Cerebellar nuclear complex (tissue), 1 donor: Measurements from ENCODE around the gene MIOX.

Experiments
- DNase-seq, 2 experiments: peaks; one replicate each; lab custom pipeline; 2025; lab: John Stamatoyannopoulos, UW

Gene MIOX

DNA sequence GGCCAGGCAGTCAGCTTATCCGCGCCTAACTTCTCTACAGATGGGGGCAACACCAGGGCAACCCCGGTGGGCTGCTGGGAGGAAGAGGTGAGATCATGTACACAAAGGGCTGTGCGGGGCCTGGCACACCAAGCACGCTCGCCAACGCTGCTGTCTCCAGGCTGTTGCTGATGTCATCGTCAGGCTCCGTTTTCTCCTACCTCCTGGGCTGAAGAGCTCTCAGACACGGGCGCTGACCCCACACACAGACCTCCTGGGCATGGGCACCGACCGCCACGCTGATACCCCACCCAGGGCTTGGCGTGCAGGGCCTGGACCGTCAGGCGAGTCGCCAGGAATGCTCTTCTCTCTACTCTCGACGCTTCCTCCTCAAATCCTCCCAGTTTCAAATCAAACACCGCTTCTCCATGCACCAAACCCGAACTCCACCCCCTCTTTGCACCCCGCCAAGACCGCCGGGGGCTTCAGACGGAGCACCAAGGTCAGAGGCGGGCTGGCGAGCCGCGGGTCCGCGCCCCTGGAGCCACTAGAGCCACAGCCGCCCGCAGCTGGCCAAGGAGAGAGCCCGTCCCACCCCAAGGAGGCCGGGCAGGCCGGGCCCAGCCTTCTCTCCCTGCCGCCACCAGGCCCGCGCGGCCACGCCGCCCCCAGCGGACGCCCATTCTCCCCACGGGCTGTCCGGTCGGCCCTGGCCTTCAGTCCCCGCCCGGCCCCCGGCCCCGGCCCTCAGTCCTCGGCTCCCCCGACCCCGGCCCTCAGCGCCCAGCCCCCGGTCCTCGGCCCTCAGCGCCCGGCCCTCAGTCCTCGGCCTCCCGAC lies 12.6 kb upstream of the MIOX start:
- no peak for DNase-seq

DNA sequence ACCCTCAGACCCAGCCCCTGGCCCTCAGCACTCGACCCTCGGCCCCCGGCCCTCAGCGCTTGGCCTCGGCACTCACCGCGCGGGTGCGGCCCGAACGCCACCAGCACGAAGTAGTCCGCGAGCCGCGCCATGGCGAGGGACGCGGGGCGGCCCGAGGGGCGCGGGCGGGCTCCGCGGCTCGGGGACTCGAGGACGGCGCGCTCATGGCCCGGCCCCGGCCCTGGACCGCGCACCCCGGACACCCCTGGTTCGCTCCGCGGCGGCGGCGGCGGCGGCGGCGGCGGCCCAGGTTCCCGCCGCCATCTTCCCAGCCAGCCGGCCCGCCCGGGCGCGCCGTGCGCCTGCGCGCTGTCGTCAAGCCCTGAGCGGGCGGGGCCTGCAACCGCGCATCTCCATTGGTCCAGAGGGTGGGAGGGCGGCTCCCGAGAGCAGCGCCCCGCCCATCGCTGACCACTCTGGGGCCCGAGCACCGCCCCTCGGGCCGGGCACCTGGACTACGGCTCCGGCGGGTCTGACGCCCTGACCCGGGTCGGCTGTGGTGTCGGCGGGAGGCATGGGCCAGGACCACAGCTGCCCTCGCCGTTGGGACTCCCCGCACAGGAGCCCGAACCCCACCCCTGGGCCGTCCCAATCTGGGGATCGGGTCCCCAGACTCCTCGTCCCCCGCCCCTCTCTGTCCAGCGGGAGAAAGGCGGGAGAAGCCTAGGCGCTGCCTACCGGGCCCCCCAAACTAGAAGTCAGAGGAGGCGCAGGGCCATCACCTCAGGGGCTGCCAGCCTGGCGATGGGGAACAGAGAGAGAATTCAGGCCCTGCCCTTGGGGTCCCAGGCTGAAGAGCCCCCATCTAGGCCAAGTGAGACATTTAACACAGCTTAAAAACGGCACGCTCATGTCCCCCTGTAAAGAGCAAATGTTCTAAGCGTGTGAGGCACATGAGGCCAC lies 11.7 kb upstream of the MIOX start, which contains the start of gene SBF1:
SBF1 (minus strand) TSS at position 326 of the 942 bp plus-strand sequence; CDS start at position 131, 195 bp downstream.
- DNase-seq, result peak; percentile 52 to 64

DNA sequence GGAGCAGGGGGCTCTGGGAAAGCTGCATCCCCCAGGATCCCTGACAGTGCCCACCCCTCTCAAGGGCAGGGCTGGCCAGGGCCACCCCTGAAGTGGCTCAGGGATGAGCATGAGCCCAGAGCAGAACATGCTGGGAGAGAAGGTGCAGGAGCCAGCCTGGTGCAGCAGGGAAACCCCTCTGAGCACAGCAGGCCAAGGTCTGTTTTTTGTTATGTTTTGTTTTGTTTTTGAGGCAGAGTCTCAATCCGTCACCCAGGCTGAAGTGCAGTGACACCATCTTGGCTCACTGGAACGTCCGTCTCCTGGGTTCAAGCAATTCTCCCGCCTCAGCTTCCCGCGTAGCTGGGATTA lies 11.0 kb upstream of the MIOX start:
- no peak for DNase-seq

DNA sequence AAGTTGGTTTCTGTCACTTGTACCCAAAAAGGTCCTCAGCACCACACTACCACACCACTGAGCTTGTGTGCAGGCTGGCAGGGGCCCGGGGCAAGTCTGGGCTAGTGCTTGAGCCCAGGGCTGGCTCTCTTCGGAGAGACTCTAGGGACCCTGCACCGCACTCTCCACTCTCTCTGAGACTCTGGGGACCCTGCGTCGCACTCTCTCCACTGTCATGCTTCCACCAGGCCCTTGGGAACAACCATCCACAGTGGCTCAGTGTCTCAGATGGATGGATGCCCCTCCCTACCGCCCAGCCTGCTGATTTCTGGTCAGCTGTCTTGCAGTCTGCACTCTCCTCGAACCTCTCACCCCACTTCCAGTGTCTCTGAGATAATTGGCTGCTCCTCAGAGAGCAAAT lies 9.8 kb upstream of the MIOX start:
- DNase-seq, result no peak

DNA sequence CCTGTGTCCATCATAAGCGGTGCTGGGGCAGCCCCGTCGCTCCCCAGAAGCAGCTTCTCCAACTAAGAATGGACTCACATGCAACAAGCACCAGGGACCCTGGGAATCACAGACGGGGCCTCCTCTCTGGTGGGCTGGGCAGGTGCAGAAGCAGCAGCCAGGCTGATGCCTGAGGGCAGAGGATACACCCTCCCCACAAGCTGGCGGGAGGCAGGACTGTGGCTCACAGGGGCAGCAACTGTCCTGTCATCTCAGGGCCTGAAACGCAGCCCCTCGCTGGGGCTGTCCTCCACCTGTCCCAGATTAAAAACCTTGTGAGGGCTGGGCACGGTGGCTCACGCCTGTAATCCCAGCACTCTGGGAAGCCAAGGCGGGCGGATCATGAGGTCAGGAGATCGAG lies 8.7 kb upstream of the MIOX start:
- DNase-seq, result no peak

DNA sequence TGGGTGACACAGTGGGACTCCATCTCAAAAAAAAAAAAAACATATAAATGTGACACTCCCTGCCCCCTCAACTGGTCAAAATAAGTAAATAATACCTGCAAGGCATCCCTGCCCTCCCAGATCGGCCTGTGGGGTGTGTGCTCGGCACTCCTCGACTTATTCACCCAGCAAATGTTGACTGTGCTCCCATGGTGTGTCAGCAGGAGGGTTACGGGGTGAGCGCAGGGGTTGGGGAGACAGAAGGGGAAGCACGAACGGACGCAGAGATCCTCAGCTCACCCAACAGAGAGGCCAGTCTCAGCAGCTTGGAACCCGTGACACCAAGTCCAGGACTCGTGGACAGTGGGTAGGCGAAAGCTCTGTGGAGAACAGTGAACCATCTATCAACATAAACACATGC lies 6.9 kb upstream of the MIOX start:
- DNase-seq, result no peak

DNA sequence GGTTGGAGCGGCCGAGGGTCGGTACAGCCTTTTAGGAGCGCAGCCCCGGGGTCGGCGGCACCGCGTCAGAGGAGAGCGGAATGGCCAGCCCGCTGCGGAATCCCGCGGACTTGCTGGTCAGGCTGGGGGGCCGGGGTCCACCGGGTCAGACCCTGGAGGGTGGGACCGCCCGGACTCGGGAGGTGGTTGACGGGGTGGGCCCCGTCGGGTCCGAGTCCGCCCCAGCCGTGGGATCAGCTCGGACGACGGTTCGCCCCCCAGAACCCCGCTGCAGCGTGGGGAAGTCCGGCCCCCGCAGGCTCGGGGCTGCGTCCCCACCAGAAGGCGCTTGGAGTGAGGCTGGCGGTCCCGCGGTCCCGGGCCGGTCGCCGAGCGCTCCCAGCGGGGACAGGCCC lies 5.6 kb upstream of the MIOX start:
- no peak for DNase-seq

DNA sequence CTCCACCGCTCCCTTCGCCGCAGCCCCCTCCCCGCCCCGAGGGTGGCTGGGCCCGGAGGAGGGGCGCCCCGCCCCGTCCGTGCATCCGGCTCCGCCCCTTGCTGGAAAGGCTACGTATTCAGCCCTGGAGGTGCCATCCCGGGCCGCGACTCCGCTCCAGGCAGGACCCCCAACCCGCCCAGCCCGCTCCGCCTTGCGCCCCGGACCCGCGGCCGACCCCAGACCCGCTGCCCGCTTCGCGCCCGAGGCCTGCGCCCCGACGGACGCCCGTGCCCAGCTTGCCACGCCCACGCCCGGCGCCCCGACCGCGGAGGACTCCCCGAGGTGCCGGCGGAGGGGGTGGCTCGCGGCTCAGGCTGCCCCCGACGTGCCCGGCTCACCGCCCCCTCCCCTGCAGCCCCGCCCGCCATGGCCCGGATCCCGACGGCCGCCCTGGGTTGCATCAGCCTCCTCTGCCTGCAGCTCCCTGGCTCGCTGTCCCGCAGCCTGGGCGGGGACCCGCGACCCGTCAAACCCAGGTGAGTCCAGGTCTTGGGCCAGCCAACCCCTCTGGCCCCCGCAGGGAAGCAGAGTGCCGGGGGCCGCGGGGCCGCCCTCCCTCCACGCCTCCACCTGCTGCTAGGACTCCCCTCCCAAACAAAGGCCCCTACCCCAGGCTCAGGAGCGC lies 5.1 kb upstream of the MIOX start, which contains the start of gene ADM2:
ADM2 (plus strand) TSS at position 104 of the 667 bp plus-strand sequence; CDS start at position 409, 305 bp downstream.
- no peak for DNase-seq

DNA sequence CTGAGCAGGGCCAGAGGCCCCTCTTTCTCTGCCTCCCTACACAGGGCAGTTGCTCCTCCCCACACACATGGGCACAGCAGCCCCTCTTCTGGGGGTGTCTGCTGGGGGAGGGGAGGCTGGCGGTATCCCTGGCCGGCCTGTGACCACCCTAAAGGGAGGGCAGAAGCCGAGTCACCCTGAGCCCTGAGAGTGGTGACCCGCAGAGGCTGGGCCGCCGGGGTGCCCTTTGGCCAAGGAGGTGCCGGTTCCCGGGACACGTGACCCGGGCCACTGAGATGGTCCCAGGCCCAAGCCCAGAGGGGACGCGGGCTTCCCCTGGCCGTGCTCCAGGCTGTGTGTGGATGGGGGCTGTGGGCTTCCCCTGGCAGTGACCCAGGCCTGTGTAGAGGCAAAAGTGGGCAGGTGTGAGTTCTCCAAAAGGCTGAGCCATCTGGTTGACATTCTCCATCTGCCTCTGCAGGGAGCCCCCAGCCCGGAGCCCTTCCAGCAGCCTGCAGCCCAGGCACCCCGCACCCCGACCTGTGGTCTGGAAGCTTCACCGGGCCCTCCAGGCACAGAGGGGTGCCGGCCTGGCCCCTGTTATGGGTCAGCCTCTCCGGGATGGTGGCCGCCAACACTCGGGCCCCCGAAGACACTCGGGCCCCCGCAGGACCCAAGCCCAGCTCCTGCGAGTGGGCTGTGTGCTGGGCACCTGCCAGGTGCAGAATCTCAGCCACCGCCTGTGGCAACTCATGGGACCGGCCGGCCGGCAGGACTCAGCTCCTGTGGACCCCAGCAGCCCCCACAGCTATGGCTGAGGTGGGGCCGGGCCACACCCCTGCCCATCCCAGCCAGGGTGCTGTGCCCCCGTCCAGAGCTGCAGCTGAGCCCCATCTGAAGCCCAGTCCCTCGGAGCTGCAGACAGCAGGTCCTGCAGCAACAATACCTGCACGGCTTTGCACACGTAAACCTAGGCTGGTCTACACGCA lies 4.3 kb upstream of the MIOX start:
- no peak for DNase-seq

DNA sequence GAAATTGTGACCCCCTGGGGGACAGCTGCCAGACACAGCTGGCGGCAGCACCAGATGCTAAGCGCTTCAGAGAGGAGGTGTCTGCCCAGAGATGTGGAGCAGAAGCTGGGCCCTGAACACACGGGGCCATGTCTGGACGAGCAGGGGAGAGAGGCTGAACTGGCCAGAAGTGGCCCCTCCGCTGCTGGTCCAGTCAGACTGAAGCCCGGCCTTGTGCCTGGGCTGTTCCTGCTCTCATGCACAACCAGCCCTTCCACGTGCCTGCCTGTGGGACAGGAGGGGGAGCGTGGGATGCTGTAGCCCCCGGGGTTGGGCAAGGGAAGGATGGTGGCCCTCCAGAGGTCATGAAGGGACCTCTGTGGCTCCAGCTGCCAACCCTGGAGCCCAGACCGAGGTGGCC lies 3.6 kb upstream of the MIOX start:
- DNase-seq, result no peak

DNA sequence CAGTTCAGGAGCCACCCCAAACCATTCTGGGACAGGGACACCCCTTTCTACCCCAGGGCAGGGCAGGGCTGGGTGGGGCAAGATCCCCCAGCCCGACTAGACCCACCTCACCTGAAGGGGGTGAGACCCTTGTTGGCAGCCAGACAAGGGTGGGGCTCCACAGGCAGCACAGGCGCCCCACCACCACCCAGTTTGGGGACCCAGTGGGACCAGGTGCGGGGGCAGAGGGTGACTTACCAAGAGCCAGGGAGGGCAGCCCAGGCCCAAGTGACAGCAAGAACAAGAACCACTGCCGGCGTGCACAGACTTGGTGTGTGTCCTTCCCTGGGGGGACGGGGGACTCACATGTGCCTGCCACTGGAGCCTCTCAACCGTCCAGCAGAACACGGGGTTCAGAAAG lies 3.1 kb upstream of the MIOX start:
- DNase-seq, result no peak

DNA sequence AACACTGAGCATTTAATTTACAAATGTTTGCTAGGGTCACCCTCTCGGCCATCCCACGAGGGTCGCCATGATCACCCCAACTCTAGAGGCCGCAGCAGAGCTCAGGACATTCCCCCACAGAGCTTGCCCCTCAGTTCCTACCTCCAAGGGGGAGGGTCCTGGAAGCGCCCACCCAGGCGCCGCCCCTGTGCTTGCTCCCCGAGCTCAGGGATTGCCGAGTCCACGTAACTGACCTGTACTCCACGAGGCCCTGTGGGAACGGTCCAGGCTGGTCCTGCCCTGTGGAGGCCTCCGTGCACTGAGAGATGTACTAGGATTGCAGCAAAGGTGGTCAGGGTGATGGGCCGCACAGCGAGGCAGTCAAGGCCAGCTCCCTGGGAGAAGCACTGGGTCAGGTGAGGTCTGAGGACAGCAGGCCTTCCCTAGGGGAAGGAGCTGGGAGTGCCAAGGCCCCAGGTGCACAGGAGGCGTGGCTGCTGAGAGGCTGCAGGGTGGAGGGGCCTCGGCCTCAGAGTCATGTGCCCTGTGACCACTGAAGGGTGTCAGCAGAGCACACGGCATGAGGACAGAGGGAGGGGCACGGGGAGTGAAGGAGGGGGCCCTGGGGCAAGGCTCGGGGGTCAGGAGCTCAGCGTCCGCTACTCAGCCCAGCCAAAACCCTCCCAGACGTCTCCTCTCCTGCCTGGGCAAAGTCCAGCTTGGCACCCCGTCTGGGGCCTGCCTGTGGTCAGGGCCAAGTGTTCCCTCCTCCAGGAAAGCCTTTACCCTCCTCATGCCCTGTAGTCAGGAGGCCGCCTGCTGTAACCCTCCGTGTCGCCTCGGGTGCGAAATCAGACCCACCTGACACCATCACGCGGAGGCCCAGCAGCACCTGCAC lies 2.4 kb upstream of the MIOX start:
- no peak for DNase-seq

DNA sequence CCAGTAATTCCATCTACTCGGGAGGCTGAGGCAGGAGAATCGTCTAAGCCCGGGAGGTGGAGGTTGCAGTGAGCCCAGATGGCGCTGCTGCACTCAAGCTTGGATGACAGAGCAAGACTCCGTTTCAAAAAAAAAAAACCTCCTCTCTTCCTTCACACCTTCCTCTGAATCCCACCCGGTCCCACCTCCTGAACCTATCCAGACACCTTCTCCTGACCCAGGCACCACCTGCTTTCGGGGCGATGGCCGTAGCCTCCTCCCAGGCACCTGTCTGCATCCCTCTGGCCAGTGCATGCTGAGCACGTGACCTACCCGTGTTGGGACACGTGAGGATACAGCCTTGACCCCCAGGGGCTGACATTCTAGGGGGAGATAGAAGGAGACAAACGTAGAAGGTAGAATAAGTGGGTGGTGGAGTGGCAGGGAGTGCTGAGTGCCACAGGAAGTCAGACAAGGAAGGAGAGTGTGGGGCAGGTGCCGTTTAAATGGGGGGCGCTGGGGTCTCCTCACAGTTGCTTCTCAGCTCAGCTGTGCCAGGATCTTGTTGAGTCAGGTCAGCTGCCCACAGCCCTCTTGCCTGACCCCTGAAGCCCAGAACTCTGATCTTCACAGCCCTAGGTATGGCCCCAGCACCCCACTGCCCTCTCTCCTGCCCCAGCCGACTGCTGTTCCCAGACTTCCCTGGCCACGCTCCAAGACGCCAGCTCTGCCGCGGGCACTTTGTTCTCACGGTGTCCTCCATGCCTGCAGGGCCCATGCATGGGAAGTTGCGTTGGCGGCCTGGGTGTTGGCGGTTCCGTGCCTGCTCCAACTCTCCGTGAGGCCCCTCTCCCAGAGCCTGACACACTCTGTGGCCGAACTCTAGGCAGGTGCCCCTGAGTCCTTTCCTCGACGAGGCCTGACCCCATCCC lies 1.2 kb upstream of the MIOX start:
- DNase-seq, result no peak

DNA sequence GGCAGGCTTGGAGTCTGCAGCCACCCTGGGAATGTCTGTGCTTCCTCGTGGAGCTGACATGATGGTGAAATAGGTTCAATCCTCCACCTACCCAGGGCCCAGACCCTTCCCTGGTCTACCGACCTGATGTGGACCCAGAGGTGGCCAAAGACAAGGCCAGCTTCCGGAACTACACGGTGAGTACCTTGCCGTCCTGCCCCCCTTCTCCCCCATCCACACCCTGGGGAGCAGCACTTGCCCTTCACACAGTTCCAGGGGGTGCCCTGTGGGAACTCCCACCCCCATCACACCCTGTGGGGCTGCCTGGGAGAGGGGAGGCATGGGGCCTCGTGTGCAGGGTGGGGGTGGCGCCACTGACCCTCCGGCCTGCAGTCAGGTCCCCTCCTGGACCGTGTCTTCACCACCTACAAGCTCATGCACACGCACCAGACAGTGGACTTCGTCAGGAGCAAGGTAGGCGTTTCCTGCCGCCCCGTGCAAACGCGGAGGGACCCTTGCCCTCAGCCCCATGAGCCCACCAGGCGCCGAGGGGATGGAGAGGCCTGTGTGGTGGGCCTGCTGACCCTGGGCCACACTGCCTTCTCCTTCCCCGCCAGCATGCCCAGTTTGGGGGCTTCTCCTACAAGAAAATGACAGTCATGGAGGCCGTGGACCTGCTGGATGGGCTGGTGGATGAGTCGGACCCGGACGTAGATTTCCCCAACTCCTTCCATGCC lies 789 bp downstream of the MIOX start:
- no peak for DNase-seq

DNA sequence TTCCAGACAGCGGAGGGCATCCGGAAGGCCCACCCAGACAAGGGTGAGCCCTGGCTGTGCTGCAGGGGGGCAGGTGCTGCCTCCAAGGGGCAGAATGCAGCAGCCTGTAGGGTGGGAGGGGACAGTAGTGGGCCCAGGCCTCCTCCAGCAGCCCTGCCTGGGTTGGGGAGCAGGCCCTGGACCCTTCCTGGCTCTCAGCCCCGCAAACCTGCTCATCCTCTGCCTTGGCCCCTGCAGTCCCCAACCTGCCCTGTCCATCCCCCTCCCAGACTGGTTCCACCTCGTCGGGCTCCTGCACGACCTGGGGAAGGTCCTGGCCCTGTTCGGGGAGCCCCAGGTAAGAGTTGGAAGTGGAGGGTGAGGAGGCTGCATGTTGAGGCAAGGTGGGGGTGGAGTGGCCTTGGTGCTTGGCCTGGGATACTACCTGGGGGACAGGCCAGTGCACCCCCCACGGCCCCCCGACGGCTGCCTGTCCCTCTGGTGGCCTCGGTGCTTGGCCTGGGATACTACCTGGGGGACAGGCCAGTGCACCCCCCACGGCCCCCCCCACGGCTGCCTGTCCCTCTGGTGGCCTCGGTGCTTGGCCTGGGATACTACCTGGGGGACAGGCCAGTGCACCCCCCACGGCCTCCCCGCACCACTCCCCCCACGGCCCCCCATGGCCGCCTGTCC lies 1.5 kb downstream of the MIOX start:
- no peak for DNase-seq

DNA sequence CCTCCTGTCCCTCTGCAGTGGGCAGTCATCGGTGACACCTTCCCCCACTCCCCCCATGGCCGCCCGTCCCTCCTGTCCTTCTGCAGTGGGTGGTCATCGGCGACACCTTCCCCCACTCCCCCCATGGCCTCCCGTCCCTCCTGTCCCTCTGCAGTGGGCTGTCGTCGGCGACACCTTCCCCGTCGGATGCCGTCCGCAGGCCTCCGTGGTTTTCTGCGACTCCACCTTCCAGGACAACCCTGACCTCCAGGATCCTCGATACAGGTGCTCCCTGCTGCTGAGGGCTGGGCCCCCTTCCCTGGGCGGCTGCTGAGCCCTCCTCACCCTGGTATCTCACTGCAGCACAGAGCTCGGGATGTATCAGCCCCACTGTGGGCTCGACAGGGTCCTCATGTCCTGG lies 2.2 kb downstream of the MIOX start:
- DNase-seq, result no peak

DNA sequence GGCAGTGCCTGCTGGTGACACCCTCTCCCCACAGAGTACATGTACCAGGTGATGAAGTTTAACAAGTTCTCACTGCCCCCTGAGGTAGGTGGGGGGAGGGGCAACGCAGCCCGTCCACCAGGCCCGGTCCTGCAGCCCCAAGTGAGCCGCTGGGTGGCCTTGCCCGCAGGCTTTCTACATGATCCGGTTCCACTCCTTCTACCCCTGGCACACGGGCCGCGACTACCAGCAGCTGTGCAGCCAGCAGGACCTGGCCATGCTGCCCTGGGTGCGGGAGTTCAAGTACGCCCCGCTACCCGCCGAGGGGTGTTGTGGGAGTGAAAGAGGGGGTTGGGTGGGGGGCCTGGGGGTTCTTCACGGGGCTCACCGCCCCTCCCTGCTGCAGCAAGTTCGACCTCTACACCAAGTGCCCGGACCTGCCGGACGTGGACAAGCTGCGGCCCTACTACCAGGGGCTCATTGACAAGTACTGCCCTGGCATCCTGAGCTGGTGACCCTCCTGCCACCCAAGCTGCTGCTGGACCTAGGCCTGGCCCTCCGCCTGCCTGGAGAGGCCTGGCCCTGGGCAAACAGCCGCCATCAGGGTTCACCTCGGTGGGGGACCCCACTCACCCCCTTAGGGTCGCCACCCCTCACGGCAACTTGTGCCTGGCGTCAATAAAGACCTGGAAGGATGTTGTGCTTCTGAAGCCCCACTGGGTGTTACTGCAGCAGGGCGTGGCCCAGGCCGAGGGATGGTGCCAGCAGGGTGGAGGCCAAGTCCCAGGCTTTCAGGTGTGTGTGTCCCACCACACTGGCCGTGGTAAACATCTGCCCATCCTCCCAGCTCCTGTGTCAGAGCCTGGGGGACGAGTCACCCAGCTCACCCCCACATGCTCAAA lies 2.9 kb downstream of the MIOX start:
- no peak for DNase-seq
